Eye (tissue), 1 donor: ENCODE measurements around the gene CLEC17A.
A peak's percentile ranks its signal among the peaks of the same experiment; 100 is the strongest.
"Not testable (repeated sequence)": the region's sequence is repeated elsewhere in the genome, so short reads cannot be mapped to it uniquely, and the experiment has no call there.

Experiments used
- DNase-seq: peaks from one replicate; pipeline ENCODE4 v3.0.0-alpha.2; 2015

The CLEC17A gene

GRCh38 chr19:14584372-14584771 is 1.5 kb downstream of the CLEC17A start:
- DNase-seq: not testable (repeated sequence)

- not testable (repeated sequence) for DNase-seq
Observed at GRCh38 chr19:14585187-14585586, 2.3 kb downstream of the CLEC17A start.

- not testable (repeated sequence) for DNase-seq
Observed at GRCh38 chr19:14589433-14589832, 6.5 kb downstream of the CLEC17A start.

GRCh38 chr19:14595558-14595957 is 12.7 kb downstream of the CLEC17A start:
- no peak for DNase-seq

- no peak for DNase-seq
Observed at GRCh38 chr19:14599548-14600147, 16.8 kb downstream of the CLEC17A start.

GRCh38 chr19:14603990-14604387 is 21.1 kb downstream of the CLEC17A start:
- no peak for DNase-seq

- DNase-seq: no peak
Observed at GRCh38 chr19:14606627-14607026, 23.7 kb downstream of the CLEC17A start.

GRCh38 chr19:14611051-14611450 is 28.2 kb downstream of the CLEC17A start:
- no peak for DNase-seq

GRCh38 chr19:14612242-14612641 is 29.4 kb downstream of the CLEC17A start:
- not testable (repeated sequence) for DNase-seq

GRCh38 chr19:14612657-14613056 is 29.8 kb downstream of the CLEC17A start:
- no peak for DNase-seq

GRCh38 chr19:14613399-14614098 is 30.7 kb downstream of the CLEC17A start:
- DNase-seq: not testable (repeated sequence)

- no peak for DNase-seq
Observed at GRCh38 chr19:14614099-14614412, 31.2 kb downstream of the CLEC17A start.

- no peak for DNase-seq
Observed at GRCh38 chr19:14615623-14616022, 32.7 kb downstream of the CLEC17A start.

GRCh38 chr19:14616407-14616806 is 33.5 kb downstream of the CLEC17A start:
- no peak for DNase-seq

- DNase-seq: no peak
Observed at GRCh38 chr19:14619404-14619803, 36.5 kb downstream of the CLEC17A start.

- not testable (repeated sequence) for DNase-seq
Observed at GRCh38 chr19:14624491-14624890, 41.6 kb downstream of the CLEC17A start.

GRCh38 chr19:14629557-14629956 is 46.7 kb downstream of the CLEC17A start:
- DNase-seq: no peak

- peak; percentile 20 for DNase-seq
Observed at GRCh38 chr19:14632286-14632685, 49.4 kb downstream of the CLEC17A start.

GRCh38 chr19:14639536-14640277 is 56.8 kb downstream of the CLEC17A start:
- DNase-seq: no peak

- DNase-seq: no peak
Observed at GRCh38 chr19:14648506-14648905, 65.6 kb downstream of the CLEC17A start.

- no peak for DNase-seq
Observed at GRCh38 chr19:14649020-14649419, 66.1 kb downstream of the CLEC17A start.

GRCh38 chr19:14650161-14650560 is 67.3 kb downstream of the CLEC17A start:
- DNase-seq: no peak

- DNase-seq: no peak
Observed at GRCh38 chr19:14654786-14655560, 72.1 kb downstream of the CLEC17A start.
